Endothelial cell of hepatic sinusoid (primary cell): ENCODE data around the gene PDZRN4.

ENCODE experiments used
- in situ Hi-C: cut with HindIII; loops from 2 replicates; pipeline ENCODE4 v1.10.0; 2017; ENCODE audit warnings: low sequenced_read_pairs

PDZRN4 gene

GRCh38 chr12:41441180-41441579 is 253.1 kb downstream of the PDZRN4 start:
- in situ Hi-C loops = no loop called here

GRCh38 chr12:41442896-41443295 is 254.8 kb downstream of the PDZRN4 start:
- in situ Hi-C loops = no loop called here

- in situ Hi-C loops = no loop called here
Measured at GRCh38 chr12:41443690-41444089, 255.6 kb downstream of the PDZRN4 start.

- in situ Hi-C loops = no loop called here
Measured at GRCh38 chr12:41452838-41453407, 264.8 kb downstream of the PDZRN4 start.

GRCh38 chr12:41453409-41453808 is 265.3 kb downstream of the PDZRN4 start:
- in situ Hi-C loops = no loop called here

- in situ Hi-C loops = no loop called here
Measured at GRCh38 chr12:41459111-41459905, 271.2 kb downstream of the PDZRN4 start.

- in situ Hi-C loops = no loop called here
Measured at GRCh38 chr12:41459906-41460214, 271.7 kb downstream of the PDZRN4 start.

- in situ Hi-C loops = no loop called here
Measured at GRCh38 chr12:41460906-41461305, 272.8 kb downstream of the PDZRN4 start.

GRCh38 chr12:41462312-41462711 is 274.2 kb downstream of the PDZRN4 start:
- in situ Hi-C loops = no loop called here

- in situ Hi-C loops = no loop called here
Measured at GRCh38 chr12:41465526-41465925, 277.4 kb downstream of the PDZRN4 start.

GRCh38 chr12:41466300-41466699 is 278.2 kb downstream of the PDZRN4 start:
- in situ Hi-C loops = no loop called here

GRCh38 chr12:41466802-41467201 is 278.7 kb downstream of the PDZRN4 start:
- in situ Hi-C loops = no loop called here

- in situ Hi-C loops = no loop called here
Measured at GRCh38 chr12:41467591-41468325, 279.6 kb downstream of the PDZRN4 start.

- in situ Hi-C loops = no loop called here
Measured at GRCh38 chr12:41468341-41468740, 280.2 kb downstream of the PDZRN4 start.

GRCh38 chr12:41468756-41469155 is 280.6 kb downstream of the PDZRN4 start:
- in situ Hi-C loops = no loop called here

GRCh38 chr12:41473441-41473840 is 285.3 kb downstream of the PDZRN4 start:
- in situ Hi-C loops = no loop called here

- in situ Hi-C loops = no loop called here
Measured at GRCh38 chr12:41474001-41474400, 285.9 kb downstream of the PDZRN4 start.

GRCh38 chr12:41476499-41477439 is 288.6 kb downstream of the PDZRN4 start:
- in situ Hi-C loops = no loop called here

- in situ Hi-C loops = no loop called here
Measured at GRCh38 chr12:41479426-41479825, 291.3 kb downstream of the PDZRN4 start.

- in situ Hi-C loops = no loop called here
Measured at GRCh38 chr12:41485203-41485602, 297.1 kb downstream of the PDZRN4 start.

GRCh38 chr12:41486718-41487117 is 298.6 kb downstream of the PDZRN4 start:
- in situ Hi-C loops = no loop called here
